Activated CD8-positive, alpha-beta memory T cell treated with anti-CD3 and anti-CD28 coated beads, Interleukin-2, amount 50 U/mL, for 4 hours (primary cell): ENCODE results near the gene PODXL.

Source experiments
- DNase-seq: peaks from one replicate; pipeline ENCODE4 v3.0.0-alpha.2; 2020

The PODXL gene

DNA sequence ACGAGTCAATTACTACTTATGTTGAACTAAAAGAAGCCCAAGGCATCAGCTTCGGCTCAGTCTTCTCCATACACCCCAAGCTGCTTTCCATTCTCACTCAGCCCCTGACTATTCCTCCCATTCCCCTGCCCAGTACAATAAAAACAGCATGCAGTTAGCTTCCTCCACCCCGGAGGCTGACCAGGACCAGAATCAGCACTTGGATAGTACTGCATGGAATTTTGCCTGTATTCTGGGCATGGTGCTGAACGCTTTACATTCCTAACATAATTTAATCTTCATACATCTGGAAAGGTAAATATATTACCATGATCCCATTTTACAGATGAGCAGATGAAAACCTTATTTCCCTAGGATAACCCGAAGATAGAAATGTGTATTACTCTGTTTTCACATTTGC is 7.5 kb upstream of the PODXL start:
- no peak for DNase-seq

DNA sequence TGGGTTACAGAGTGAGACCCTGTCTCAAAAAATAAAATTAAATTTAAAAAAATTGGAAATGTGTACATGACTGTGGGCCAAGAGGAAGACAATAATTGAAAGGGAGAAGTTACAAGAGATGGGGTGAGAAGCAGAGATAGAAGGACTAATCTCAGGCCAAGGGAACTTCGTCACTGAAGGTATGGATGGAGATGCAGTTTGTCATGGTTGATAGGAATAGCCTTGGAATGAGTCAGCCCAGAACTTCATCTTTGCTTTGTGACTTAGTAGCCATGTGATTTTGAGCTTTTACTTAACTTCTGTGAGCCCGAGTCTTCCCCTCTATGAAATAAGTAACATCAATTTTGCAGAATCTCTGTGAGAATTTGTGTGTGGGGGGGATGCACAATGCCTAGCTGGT is 6.5 kb upstream of the PODXL start:
- DNase-seq = no peak

DNA sequence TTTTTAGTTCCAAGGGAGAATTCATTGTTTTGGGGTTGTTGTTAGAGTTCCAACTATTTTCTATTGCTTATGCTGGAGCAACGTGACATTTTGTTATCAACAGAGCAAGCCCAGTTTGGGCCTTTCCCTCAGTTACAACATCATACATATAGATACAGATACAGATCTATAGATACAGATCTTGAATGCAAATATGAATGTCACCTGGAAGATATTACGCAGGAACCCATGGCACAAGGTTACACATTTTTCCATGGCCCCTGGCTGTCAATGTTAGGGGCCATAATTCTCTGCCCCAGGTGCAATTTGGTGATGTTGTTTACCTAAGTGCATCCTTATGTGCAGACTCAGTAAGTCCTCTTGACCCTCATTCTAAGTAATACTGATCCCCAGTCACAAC is 3.6 kb upstream of the PODXL start:
- DNase-seq = no peak

DNA sequence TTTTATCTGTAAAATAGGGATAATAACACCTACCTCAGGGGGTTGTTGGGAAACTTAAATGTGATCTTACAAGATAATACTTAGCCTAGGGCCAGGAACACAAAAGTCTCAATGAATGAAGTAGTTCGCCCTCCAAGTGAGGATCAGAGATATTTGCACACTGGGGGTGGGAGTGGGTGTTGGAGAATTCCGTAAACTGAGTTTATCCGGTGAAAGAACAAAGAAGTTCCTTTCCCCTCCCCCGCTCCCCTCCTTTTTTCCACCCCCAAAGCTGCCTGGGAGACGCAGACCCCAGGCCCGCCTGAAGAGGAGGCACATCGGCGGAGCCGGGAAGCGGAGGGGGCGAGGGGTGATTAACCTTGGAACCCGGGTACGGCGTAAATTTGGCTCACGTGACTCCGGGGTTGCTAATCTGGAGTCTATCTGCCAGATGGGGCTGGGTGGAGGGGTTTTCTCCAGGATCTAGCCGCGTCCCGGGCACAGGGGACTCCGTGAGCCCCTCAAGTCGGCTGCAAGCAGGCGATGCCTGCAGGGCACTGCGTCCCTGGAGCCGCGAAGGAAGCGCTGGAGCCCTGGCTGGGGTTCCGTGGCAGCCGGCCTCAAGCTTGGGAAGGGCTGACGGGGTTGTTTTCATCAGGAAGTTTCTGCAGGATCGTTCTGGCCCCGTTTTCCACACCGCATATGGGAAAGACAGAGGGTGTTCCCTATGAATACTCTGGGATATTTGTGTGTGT is 1.4 kb upstream of the PODXL start:
- no peak for DNase-seq

DNA sequence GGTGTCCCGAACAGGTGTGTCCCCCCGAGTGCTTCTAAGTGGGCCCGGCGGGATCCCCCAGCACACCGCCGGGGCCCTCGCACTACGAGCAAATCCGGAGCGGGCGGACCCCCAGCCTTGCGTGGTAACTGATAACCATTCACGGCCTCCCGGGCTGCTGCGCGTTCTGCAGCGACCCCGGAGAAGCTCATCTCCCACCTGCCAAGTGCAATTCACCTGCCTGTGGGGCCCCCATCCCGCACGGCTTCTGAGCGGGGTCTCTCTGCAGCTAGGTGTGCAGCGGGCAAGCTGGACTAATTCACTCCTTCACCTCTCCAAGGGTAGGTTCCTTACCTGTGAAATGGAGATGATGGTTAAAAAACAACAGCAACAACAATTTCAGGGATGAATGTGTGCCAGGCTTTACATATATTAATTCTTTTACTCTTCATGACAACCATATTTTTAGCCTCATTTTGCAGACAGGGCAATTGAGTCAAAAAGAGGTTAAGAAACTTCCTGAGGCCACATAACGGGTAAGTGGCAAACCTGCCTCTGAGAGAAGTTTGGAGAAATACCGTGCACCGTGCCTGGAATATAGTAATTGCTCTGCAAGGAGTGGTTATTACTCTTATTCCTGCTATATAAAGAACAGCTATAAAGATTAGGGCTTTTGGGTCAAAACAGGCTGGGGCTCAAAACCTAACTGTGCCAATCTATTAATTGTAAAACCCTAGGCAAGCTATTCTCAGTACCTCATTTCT is 652 bp upstream of the PODXL start:
- DNase-seq = no peak

DNA sequence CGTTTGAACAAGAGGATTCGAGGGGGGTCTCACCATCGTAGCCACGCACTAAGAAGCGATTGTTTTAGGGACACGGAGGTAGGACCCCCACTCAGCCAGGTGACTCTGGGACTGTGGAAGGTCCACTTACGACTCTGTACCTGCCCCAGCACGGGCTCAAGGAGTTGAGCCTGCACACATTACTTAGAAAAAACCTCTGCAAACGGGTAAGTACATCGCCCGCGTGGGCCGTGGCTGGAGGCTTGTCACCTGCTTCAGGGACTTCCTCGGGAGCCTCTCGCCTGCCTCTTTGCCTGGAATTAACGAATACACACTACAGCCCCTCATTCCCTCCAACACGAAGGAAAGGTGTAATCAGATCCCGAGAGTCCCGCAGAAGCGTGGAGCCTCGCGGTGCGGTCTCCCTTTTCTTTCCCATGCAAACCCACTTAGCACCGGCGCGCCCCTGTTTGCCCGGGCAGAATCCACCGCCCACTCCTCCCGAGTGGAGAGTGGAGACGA is 826 bp downstream of the PODXL start:
- peak; percentile 21 for DNase-seq

DNA sequence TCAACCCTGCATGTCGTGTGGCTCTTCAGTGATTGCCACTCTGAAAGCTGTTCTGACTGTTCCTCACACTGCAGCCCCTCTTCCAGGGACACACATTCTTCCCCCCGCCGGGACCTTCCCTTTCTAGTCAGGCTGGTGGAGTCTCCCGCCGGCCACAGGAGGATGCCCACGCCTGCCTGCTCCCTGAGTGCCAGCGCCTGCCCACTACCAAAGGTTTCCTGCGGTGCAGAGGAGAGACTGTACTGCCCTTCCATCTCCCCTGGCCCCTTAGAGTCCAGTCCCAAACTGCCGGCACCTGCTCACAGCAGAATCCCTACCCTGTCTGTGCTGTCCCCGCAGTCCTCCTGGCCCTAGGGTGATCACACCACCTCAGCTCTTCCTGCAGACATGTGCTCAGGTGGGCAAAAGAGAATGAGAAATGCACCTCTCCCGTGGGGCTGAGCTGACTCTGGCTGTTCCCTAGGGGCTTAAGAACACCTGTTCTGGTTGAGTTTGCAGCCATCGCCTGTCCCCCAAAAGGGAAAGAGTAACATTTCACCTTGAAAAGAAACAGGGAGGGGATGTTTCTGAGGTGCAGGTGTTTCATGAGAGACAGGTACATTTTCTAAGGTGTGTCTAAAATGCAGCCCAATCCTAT is 1.4 kb downstream of the PODXL start:
- DNase-seq = no peak

DNA sequence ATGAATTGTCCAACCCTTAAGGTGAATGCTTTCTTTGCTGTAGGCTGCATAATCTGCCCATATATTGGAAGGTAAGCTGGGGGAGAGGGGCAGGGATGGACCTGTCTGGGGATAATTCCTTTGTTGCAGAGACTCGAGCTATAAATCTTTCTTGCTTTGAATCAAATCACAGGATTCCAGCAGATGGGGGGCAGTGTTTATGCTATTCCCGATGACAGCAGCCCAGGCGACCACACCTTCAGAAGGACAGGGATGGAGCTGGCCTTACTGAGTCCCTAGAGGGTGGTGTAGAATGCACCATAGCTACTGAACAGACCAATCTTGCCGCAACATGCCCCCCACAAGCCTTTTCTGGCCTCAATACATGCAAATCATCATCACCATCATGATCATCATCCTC is 2.5 kb downstream of the PODXL start:
- DNase-seq = no peak

DNA sequence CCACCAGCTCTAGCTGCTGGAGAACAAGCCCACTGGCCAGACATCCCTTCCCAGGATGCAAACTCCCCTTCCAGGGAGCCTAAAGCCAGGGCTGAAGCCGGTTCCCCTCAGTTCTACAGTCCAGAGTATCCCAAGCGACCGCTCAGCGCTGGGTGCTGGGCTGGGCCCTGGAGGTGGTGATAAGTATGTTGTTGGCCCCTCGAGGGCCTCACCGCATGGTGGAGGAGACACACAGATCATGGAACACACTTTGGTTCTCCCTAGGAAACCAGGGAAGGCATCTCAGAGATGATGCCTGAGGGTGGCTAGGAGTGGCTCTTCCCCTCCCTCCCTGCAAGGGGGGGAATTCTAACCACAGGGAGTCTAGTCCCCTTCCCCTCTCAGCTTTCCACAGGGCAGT is 4.4 kb downstream of the PODXL start:
- no peak for DNase-seq

DNA sequence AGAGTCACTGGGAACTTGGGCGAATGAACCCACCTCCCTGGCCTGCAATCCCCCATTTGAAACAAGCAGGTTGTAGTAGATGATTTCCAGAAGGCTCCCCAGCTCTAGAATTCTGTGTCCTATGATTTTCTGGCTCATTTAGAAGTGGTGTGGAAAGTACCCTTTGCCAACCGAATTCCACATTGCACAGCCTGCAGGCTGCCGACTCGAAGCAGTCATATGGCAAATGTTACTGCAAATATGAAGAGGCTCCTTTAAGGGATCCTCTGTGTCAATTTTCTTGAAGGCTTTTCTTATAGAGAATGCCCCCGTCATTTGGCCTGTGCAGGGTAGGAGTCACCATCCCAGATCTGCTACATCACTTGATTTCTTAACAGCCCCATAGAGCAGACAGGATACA is 5.6 kb downstream of the PODXL start:
- DNase-seq = no peak

DNA sequence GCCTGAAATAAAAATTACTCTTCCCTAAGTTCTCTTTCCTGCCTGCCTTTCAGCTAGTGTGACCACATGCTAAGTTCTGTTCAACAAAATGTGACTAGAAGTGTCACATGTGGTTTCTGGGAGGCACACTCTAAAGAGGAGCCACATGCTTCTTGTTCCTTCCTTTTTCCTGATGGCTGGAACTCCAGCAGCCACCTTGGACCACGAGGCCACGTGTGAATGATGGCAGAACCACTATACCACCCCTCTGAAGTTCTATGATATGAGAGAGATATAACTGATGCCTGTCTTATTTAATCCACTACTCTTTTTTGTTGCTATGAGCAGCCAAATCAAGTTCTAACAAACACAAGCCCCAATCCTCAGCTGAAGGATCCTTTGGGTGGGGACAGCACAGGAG is 8.1 kb downstream of the PODXL start:
- no peak for DNase-seq

DNA sequence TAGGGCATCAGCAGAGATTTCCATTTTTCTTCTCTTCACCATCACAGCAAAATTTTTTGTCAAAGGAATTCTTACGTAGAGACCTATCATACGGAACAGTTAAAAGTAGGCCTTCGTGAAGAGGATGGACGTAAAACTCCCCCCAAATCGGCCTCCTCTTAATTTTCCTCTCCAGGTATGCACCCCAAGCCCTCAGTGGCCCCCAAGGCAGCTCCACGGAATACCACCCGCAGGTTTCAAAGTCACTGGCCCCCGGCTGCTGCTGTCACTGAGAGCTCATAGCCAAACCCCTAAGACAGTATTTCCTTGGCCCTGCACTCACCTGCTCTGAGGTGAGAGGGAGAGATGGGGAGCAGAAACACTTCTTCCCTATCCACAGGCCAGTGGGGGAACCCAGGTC is 8.8 kb downstream of the PODXL start:
- no peak for DNase-seq

DNA sequence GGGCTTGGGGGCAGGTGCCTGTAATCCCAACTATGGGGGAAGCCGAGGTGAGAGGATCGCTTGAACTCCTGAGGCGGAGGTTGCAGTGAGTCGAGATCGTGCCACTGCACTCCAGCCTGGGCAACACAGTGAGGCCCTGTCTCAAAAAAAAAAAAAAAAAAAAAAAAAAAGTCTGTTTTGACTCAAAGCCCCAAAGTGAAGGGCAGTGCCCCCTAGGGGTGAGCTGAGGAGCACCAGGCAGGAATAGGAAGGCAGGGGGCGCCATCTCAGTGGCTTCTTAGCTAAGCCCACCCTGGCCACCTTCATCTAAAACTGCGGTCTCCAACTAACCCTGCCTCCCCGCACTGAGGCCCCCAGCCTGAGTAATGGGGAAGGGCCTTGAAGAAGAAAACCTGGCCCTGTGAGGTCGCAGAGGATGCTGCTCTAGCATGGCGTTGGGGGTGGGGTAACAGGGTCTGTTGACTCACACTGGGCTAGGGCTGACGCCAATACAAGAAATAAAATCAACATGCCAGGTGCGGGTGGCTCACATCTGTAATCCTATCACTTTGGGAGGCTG is 9.8 kb downstream of the PODXL start:
- peak; percentile 35 for DNase-seq

DNA sequence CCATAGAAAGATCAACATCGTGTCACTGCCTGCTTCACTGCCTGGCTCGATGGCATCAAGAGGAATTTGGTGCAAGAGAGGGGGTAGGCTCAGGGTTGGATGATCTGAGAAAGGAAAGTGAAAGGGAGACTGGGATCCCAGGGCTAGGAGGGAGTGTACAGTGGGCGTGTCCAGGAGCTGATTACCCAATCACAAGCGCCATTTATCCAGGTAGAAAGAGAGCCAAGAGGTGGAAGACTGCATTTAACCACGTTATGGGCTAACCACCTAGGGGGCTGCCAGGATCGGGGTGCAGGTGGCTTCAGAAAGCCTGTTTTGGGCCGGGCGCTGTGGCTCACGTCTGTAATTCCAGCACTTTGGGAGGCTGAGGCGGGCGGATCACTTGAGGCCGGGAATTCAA is 10.3 kb downstream of the PODXL start:
- no peak for DNase-seq

DNA sequence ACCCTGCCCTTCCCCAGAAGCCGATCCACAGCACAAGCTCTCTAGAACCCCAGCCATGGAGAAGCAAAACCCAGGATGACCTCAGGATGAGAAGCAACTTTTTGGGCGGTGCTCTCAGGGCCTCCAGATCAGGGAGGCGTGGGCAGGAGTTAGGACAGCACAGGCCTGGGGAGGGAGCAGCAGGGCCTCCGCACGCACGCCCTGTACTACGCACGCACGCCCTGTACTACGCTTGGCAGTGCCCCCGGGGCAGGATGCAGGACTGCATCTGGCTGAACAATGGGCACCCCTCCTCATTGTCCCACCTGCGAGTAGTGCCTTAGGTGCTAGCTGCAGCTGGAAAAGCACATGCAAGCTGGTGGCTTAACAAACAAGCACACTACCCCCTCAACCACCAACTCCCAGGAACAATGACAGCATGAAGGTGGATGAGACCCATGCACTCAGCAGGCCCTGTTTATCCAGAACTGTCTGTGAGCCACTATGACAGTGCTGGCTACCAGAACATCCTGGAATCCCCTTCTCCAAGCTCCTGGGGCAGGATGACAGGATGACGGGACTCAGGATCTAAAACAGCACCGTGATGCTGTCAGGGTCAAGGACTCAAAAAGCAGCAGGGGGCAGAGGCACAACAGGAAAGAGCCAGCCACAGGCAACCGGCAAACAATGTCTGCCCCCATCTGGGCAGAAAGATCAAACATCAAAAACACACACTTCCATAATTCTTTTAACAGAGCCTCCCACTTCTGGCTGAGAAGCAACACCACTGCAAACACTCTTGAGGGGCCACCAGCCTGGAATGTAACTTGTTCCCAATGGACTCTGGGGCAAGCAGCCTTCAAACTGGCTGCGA is 11.8 kb downstream of the PODXL start:
- DNase-seq = no peak

DNA sequence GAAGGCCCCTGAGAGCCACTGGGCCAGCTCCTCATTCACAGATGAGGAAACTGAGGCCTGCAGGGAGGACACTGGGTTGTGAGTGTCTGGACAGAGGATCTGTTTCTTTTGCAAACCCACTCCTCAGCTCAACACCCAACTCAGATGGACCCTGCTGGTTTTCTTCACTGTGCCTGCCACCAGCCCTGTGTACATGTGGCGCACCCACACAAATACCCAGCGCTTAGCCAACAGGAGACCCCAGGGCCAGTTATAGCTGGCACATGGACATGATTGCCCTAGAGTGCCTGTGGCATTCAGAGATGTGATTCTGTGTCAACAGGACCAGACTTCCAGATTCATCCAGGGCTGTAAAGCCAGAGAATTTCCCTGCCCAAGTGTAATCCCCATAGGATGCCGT is 12.4 kb downstream of the PODXL start:
- no peak for DNase-seq

DNA sequence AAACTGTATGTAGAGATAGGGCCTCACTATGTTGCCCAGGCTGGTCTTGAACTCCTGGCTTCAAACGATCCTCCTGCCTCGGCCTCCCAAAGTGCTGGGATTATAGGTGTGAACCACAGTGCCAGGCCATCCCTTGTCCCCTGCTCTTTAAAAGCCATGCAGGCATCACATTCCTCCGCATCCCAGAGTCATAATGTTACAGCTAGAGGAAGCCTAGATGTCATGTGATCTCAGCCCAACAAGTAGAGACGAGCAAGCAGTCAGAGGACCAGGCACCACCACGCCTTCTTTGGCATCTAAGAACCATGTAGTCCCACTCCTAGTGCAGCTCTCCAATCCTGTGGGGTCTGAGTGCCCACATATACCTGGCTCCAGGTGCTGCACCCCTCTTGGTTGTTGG is 13.1 kb downstream of the PODXL start:
- DNase-seq = no peak

DNA sequence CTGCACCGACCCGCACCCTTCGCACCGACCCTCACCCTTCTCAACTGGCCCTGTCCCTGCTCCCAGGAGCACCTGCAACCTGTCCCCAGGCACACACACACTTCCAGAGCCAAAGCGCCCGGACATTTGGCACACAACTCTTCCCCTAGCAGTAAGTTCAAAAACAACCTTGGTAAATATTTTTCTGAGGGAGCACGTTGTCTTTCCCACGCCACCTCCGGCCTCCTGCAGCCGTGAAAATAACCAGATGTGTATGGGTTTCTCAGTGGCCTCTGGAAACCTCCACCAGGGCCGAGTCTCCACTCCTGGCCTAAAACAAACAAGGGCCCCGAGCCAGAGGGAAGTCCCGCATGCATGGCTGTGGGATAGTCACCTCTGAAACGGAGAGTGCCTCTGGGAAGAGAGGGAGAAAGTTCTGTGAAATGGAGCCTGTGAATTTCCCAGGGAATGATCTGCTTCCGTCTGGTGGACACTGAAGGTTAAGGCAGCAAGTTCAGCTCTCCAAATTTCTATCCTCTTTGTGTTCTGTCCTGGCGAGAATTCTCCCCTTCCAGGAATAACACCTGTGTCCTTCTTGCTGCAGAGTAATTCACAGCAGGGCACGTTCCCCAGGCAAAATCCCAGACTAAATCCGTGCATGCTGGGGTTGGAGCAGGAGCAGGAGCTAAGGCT is 15.8 kb downstream of the PODXL start:
- DNase-seq = no peak

DNA sequence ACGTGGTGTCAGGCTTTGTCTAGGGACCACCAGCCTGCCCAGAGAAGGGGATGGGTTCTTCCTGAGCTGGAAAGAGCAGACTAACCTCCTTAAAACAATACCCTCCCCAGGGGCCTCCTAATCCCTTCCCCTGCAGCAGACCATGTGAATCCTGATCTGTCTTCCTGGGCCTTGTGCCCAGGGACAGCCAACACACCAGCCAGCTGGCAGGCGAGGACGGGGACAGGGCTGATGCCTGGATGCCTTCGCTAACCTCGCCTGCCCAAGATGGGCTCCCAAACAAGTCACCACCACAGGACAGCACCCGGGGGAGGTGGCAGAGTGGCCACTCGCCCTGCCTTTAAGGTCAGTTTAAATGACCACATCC is 17.6 kb downstream of the PODXL start:
- no peak for DNase-seq

DNA sequence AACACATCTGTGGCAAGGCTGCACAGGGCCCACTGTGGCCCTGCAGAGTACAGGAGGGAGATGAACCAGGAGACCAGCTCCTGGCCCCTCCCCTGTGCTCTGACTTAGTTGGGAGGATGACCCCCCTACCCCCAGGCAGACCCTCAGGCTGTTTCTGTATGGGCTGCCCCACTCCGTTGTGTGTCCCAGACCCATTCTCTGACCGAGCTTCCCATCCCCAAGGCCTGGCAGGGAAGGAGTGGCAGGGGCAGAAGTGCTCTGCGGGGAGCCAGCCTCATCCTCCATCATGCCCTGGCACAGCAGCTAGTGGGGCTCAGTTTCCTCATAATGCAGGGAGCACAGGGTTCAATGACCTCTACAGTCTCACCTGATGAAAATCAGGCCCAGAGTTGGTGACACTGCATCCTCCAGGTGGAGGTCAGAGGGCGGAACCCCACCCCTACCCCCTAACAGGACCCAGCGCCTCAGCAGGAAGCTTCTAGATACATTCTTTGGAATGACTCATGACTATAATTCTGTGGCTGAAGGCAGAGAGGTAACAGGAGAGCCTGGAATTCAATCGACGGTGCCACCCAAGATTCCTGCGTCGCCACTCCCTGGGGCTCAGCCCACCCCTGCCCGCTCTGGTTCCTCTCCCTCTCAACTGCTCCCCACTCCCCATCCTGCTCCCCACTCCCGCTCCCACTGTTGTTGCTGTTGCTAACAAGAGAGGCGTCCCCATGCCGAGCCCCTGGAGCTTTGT is 18.2 kb downstream of the PODXL start:
- no peak for DNase-seq

DNA sequence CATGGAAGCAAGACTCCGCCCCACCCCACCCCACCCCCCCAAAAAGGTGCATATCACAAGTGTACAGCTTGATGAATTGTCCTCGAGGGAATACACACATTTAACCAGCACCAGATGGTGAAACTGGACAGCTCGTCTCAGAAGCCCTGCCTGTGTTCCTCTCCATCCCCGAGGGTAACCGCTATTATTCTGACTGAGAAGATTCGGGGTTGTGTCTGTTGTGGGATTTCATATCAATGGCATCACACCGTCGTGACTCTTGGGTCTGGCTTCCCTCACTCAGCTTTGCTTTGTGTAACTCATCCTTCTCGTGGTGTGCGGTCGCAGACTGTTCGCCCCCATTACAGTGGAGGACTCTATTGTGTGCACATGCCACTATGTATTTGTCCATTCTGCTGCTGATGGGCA is 18.9 kb downstream of the PODXL start:
- no peak for DNase-seq
